HepG2 (cell line): ENCODE data around the gene CTCF. TPM values are rescaled to one million over a fixed set of nuclear protein-coding genes. Genes with fewer than 3 reads are reported as not detected.

Experiments used
- EED ChIP-seq: sonication (generic); formaldehyde crosslinking; IDR thresholded peaks from 2 replicates; pipeline ENCODE4 v1.5.0; 2020; ENCODE audit warnings: mild to moderate bottlenecking, missing genetic modification reagents
- FOXA1 ChIP-seq, 2 experiments: fragments of 450-650 bp in 1 of 2; sonication (generic) in 1 of 2; formaldehyde crosslinking in 1 of 2; IDR thresholded peaks; 2 replicates each; pipeline versions ENCODE4 v1.4.0 to v1.6.1; 2016 to 2020; ENCODE audit warnings: missing genetic modification reagents in 1 of 2
- MIER2 ChIP-seq: IDR thresholded peaks from 2 replicates; pipeline ENCODE4 v1.6.1; 2016; ENCODE audit warnings: missing biosample characterization, missing genetic modification reagents
- ZNF10 ChIP-seq: sonication (generic); formaldehyde crosslinking; IDR thresholded peaks from 2 replicates; pipeline ENCODE4 v1.4.0; 2020; ENCODE audit warnings: mild to moderate bottlenecking, low read depth, missing genetic modification reagents, borderline replicate concordance
- ZNF629 ChIP-seq: sonication (generic); formaldehyde crosslinking; conservative IDR thresholded peaks from 2 replicates; pipeline ENCODE4 v1.5.0; 2020; ENCODE audit warnings: missing genetic modification reagents
- ZNF776 ChIP-seq: sonication (generic); formaldehyde crosslinking; IDR thresholded peaks from 2 replicates; pipeline ENCODE4 v1.4.0; 2020; ENCODE audit warnings: mild to moderate bottlenecking, missing genetic modification reagents
- ZSCAN31 ChIP-seq: sonication (generic); formaldehyde crosslinking; IDR thresholded peaks from 2 replicates; pipeline ENCODE4 v1.5.0; 2020; ENCODE audit warnings: low read depth, mild to moderate bottlenecking, missing genetic modification reagents
- polyA plus RNA-seq, 8 experiments: library from polyadenylated mRNA; depleted of rRNA in 3 of 8; stranded (reverse) in 7 of 8; unstranded in 1 of 8; fragments of >200 nt; fragmentation: Illumina TruSeq in 4 of 8; extraction: Trizol in 4 of 8; gene quantifications; 2 replicates each; pipeline versions ENCODE4 v1.2.1 to v1.2.3, GENCODE V29; 2011 to 2016; ENCODE audit warnings: low read depth in 4 of 8, missing spikeins in 1 of 8, mixed read lengths in 1 of 8; ENCODE audit not compliant: insufficient read depth in 1 of 8
- total RNA-seq, 5 experiments: library from RNA; depleted of rRNA; stranded (reverse); fragments of >200 nt; fragmentation: Illumina TruSeq; extraction: Trizol; gene quantifications; 2 replicates each; pipeline ENCODE4 v1.2.3, GENCODE V29; 2016; ENCODE audit warnings: low read depth in 1 of 5
- TF ChIP-seq, protein P1 (sequence below): sonication (generic); formaldehyde crosslinking; IDR thresholded peaks from 2 replicates; pipeline ENCODE4 v1.4.0; 2020; ENCODE audit warnings: mild to moderate bottlenecking, missing genetic modification reagents
- TF ChIP-seq, protein P2 (sequence below), 2 experiments: IDR thresholded peaks; 2 replicates each; pipeline ENCODE4 v1.6.1; 2011 to 2012; ENCODE audit warnings: low read length in 2 of 2, borderline replicate concordance in 1 of 2, low read depth in 1 of 2, mild to moderate bottlenecking in 1 of 2, moderate library complexity in 1 of 2
- TF ChIP-seq, protein P3 (sequence below): sonication (generic); formaldehyde crosslinking; IDR thresholded peaks from 2 replicates; pipeline ENCODE4 v1.4.0; 2020; ENCODE audit warnings: missing genetic modification reagents, mild to moderate bottlenecking, borderline replicate concordance
- TF ChIP-seq, protein P4 (sequence below): sonication (generic); formaldehyde crosslinking; IDR thresholded peaks from 2 replicates; pipeline ENCODE4 v1.5.0; 2020; ENCODE audit warnings: mild to moderate bottlenecking, missing genetic modification reagents
- TF ChIP-seq, protein P5 (sequence below): sonication (generic); formaldehyde crosslinking; IDR thresholded peaks from 2 replicates; pipeline ENCODE4 v1.5.0; 2020; ENCODE audit warnings: missing genetic modification reagents, mild to moderate bottlenecking, borderline replicate concordance

Gene CTCF
- total and polyA plus RNA-seq, 2 of the 13 experiments (the other 11 are each of a cell fraction or from before 2014, with no cell fraction given), result 19.5 to 37.5 TPM

GRCh38 chr16:67563708-67564468 lies 1.6 kb downstream of the CTCF start (continued):
- TF ChIP-seq, protein P1, sequence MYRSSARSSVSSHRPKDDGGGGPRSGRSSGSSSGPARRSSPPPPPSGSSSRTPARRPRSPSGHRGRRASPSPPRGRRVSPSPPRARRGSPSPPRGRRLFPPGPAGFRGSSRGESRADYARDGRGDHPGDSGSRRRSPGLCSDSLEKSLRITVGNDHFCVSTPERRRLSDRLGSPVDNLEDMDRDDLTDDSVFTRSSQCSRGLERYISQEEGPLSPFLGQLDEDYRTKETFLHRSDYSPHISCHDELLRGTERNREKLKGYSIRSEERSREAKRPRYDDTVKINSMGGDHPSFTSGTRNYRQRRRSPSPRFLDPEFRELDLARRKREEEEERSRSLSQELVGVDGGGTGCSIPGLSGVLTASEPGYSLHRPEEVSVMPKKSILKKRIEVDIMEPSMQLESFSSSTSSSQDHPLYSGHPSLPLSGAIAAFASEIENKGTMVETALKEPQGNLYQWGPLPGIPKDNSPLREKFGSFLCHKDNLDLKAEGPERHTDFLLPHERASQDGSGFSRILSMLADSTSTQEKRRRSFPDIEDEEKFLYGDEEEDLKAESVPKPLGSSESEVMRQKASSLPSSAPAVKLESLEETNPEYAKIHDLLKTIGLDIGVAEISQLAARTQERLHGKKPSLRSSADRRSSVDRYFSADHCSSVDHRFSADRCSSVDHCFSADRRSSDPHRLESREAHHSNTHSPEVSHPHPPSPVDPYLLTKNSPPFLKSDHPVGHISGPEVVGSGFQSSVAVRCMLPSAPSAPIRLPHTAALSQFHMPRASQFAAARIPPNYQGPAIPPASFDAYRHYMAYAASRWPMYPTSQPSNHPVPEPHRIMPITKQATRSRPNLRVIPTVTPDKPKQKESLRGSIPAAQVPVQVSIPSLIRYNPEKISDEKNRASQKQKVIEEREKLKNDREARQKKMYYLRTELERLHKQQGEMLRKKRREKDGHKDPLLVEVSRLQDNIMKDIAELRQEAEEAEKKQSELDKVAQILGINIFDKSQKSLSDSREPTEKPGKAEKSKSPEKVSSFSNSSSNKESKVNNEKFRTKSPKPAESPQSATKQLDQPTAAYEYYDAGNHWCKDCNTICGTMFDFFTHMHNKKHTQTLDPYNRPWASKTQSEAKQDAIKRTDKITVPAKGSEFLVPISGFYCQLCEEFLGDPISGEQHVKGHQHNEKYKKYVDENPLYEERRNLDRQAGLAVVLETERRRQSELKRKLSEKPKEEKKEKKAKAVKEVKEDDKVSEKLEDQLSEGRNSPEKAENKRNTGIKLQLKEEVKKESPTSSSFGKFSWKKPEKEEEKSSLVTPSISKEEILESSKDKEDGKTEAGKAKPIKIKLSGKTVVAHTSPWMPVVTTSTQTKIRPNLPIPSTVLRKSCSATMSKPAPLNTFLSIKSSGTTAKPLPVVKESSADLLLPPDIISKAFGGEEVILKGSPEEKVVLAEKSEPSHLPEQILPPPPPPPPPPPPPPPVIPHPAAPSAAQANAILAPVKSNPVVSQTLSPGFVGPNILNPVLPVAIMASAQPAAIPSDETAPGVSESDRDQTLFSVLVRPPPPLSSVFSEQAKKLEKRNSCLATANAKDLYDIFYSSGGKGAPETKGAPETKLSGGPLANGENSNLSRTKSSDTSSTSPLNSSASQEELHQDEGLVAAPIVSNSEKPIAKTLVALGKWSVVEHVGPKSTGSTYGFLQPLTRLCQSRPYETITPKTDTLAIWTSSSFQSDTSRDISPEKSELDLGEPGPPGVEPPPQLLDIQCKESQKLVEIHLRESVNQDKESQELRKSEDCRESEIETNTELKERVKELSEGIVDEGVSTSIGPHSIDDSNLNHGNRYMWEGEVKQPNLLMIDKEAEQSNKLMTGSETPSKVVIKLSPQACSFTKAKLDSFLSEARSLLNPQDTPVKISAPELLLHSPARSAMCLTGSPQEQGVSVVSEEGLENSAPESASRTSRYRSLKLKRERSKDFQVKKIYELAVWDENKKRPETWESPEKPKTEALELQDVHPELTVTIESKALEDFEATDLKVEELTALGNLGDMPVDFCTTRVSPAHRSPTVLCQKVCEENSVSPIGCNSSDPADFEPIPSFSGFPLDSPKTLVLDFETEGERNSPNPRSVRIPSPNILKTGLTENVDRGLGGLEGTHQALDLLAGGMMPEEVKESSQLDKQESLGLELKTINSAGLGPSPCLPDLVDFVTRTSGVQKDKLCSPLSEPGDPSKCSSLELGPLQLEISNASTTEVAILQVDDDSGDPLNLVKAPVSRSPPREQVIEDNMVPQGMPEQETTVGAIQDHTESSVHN, result no peak
- no peak for TF ChIP-seq ZNF629 (CRISPR knock-in tag)
- TF ChIP-seq ZSCAN31 (CRISPR knock-in tag), result no peak; the same call in 1 of the 2 replicates
- TF ChIP-seq, protein P2, sequence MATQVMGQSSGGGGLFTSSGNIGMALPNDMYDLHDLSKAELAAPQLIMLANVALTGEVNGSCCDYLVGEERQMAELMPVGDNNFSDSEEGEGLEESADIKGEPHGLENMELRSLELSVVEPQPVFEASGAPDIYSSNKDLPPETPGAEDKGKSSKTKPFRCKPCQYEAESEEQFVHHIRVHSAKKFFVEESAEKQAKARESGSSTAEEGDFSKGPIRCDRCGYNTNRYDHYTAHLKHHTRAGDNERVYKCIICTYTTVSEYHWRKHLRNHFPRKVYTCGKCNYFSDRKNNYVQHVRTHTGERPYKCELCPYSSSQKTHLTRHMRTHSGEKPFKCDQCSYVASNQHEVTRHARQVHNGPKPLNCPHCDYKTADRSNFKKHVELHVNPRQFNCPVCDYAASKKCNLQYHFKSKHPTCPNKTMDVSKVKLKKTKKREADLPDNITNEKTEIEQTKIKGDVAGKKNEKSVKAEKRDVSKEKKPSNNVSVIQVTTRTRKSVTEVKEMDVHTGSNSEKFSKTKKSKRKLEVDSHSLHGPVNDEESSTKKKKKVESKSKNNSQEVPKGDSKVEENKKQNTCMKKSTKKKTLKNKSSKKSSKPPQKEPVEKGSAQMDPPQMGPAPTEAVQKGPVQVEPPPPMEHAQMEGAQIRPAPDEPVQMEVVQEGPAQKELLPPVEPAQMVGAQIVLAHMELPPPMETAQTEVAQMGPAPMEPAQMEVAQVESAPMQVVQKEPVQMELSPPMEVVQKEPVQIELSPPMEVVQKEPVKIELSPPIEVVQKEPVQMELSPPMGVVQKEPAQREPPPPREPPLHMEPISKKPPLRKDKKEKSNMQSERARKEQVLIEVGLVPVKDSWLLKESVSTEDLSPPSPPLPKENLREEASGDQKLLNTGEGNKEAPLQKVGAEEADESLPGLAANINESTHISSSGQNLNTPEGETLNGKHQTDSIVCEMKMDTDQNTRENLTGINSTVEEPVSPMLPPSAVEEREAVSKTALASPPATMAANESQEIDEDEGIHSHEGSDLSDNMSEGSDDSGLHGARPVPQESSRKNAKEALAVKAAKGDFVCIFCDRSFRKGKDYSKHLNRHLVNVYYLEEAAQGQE (IDR thresholded peaks at IDR 0.05; ENCODE audit: borderline replicate concordance in 1 of 2, low read depth in 1 of 2, low read length in 2 of 2), result 0 out of 4 replicates have a peak, but pooled peaks of 1 of the 2 experiments have one; percentile 11
- no peak for TF ChIP-seq ZNF10 (CRISPR knock-in tag)
- TF ChIP-seq EED (CRISPR knock-in tag), result no peak
- TF ChIP-seq, protein P3, sequence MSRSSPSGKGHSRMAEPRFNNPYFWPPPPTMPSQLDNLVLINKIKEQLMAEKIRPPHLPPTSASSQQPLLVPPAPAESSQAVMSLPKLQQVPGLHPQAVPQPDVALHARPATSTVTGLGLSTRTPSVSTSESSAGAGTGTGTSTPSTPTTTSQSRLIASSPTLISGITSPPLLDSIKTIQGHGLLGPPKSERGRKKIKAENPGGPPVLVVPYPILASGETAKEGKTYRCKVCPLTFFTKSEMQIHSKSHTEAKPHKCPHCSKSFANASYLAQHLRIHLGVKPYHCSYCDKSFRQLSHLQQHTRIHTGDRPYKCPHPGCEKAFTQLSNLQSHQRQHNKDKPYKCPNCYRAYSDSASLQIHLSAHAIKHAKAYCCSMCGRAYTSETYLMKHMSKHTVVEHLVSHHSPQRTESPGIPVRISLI (CRISPR knock-in tag), result no peak
- TF ChIP-seq, protein P4, sequence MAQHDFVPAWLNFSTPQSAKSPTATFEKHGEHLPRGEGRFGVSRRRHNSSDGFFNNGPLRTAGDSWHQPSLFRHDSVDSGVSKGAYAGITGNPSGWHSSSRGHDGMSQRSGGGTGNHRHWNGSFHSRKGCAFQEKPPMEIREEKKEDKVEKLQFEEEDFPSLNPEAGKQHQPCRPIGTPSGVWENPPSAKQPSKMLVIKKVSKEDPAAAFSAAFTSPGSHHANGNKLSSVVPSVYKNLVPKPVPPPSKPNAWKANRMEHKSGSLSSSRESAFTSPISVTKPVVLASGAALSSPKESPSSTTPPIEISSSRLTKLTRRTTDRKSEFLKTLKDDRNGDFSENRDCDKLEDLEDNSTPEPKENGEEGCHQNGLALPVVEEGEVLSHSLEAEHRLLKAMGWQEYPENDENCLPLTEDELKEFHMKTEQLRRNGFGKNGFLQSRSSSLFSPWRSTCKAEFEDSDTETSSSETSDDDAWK (CRISPR knock-in tag), result no peak
- TF ChIP-seq, protein P5, sequence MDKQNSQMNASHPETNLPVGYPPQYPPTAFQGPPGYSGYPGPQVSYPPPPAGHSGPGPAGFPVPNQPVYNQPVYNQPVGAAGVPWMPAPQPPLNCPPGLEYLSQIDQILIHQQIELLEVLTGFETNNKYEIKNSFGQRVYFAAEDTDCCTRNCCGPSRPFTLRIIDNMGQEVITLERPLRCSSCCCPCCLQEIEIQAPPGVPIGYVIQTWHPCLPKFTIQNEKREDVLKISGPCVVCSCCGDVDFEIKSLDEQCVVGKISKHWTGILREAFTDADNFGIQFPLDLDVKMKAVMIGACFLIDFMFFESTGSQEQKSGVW (CRISPR knock-in tag), result no peak
- no peak for TF ChIP-seq MIER2 (CRISPR knock-in tag)
- TF ChIP-seq ZNF776 (CRISPR knock-in tag), result no peak
- TF ChIP-seq FOXA1 (IDR thresholded peaks at IDR 0.05), result no peak
- TF ChIP-seq FOXA1 (CRISPR knock-in tag; IDR thresholded peaks at IDR 0.05), result 0 out of 2 replicates have a peak, but pooled peaks have one; percentile 45
